H9 (cell line): ENCODE measurements around the gene CEP170B. TPM values are rescaled to one million over a fixed set of nuclear protein-coding genes. Genes with fewer than 3 reads are reported as not detected.

Experiments
- DNase-seq: peaks from one replicate; pipeline ENCODE4 v3.0.0-alpha.2; 2017
- H2AFZ ChIP-seq: one replicate; pipeline ENCODE4 v1.6.1; 2013; ENCODE audit warnings: mild to moderate bottlenecking, low read length, control low read depth, moderate library complexity
- H2AK5ac ChIP-seq: 2 replicates; pipeline ENCODE4 v1.6.1; 2013; ENCODE audit warnings: low read length, control low read depth, mixed read lengths; ENCODE audit not compliant: insufficient read length
- H2BK120ac ChIP-seq: one replicate; pipeline ENCODE4 v1.6.1; 2013; ENCODE audit warnings: low read depth, mild to moderate bottlenecking, low read length, control low read depth, inconsistent platforms; ENCODE audit not compliant: poor library complexity, severe bottlenecking
- H2BK12ac ChIP-seq: 2 replicates; pipeline ENCODE4 v1.6.1; 2013; ENCODE audit warnings: low read length, control low read depth, mixed read lengths, low read depth; ENCODE audit not compliant: insufficient read length
- H2BK15ac ChIP-seq: 2 replicates; pipeline ENCODE4 v1.6.1; 2013; ENCODE audit warnings: low read depth, low read length, control low read depth
- H2BK20ac ChIP-seq: one replicate; pipeline ENCODE4 v1.6.1; 2013; ENCODE audit warnings: low read depth, mild to moderate bottlenecking, low read length, control low read depth, inconsistent platforms; ENCODE audit not compliant: poor library complexity, severe bottlenecking
- H2BK5ac ChIP-seq: 2 replicates; pipeline ENCODE4 v1.6.1; 2013; ENCODE audit warnings: low read length, control low read depth, mixed read lengths; ENCODE audit not compliant: insufficient read length
- H3K14ac ChIP-seq: 2 replicates; pipeline ENCODE4 v1.6.1; 2013; ENCODE audit warnings: low read length, control low read depth; ENCODE audit not compliant: insufficient read depth
- H3K18ac ChIP-seq: 2 replicates; pipeline ENCODE4 v1.6.1; 2013; ENCODE audit warnings: low read depth, mild to moderate bottlenecking, mixed read lengths, low read length, control low read depth; ENCODE audit not compliant: insufficient read length
- H3K23ac ChIP-seq: 2 replicates; pipeline ENCODE4 v1.6.1; 2013; ENCODE audit warnings: low read length, control low read depth, mixed read lengths, low read depth; ENCODE audit not compliant: insufficient read length
- H3K23me2 ChIP-seq: 2 replicates; pipeline ENCODE4 v1.6.1; 2013; ENCODE audit warnings: low read depth, mild to moderate bottlenecking, mixed read lengths, low read length, control low read depth; ENCODE audit not compliant: insufficient read length, poor library complexity, severe bottlenecking
- H3K27ac ChIP-seq: 2 replicates; pipeline ENCODE4 v1.5.1; 2013; ENCODE audit warnings: low read length, control low read depth, mixed read lengths, low read depth; ENCODE audit not compliant: insufficient read length
- H3K27me3 ChIP-seq: 2 replicates; pipeline ENCODE4 v1.6.1; 2013; ENCODE audit warnings: low read length, control low read depth, inconsistent platforms; ENCODE audit not compliant: insufficient read depth
- H3K4ac ChIP-seq: 2 replicates; pipeline ENCODE4 v1.6.1; 2013; ENCODE audit warnings: low read depth, mild to moderate bottlenecking, control low read depth, inconsistent platforms, low read length, moderate library complexity
- H3K4me1 ChIP-seq: 2 replicates; pipeline ENCODE4 v1.6.1; 2013; ENCODE audit warnings: low read length, control low read depth, inconsistent platforms; ENCODE audit not compliant: insufficient read depth
- H3K4me2 ChIP-seq: 2 replicates; pipeline ENCODE4 v1.6.1; 2013; ENCODE audit warnings: low read length, control low read depth, mixed read lengths; ENCODE audit not compliant: insufficient read length, insufficient read depth
- H3K56ac ChIP-seq: 2 replicates; pipeline ENCODE4 v1.6.1; 2013; ENCODE audit warnings: low read depth, mild to moderate bottlenecking, mixed read lengths, low read length, control low read depth; ENCODE audit not compliant: insufficient read length
- H3K79me1 ChIP-seq: 2 replicates; pipeline ENCODE4 v1.6.1; 2013; ENCODE audit warnings: low read depth, mild to moderate bottlenecking, moderate library complexity, low read length, control low read depth, inconsistent platforms; ENCODE audit not compliant: insufficient read depth, poor library complexity, severe bottlenecking
- H3K79me2 ChIP-seq: 2 replicates; pipeline ENCODE4 v1.6.1; 2013; ENCODE audit warnings: low read length, control low read depth, inconsistent platforms; ENCODE audit not compliant: insufficient read depth
- H3K9ac ChIP-seq: 2 replicates; pipeline ENCODE4 v1.6.1; 2013; ENCODE audit warnings: low read length, control low read depth, mixed read lengths; ENCODE audit not compliant: insufficient read length; ENCODE audit errors: extremely low read depth
- H3K9me3 ChIP-seq: one replicate; pipeline ENCODE4 v1.6.1; 2013; ENCODE audit warnings: low read depth, low read length, inconsistent platforms; ENCODE audit not compliant: control insufficient read depth
- H3T11ph ChIP-seq: one replicate; pipeline ENCODE4 v1.6.1; 2013; ENCODE audit warnings: mild to moderate bottlenecking, low read length, control low read depth, inconsistent platforms
- H4K20me1 ChIP-seq: one replicate; pipeline ENCODE4 v1.6.1; 2013; ENCODE audit not compliant: control insufficient read depth, insufficient read length, insufficient read depth
- H4K5ac ChIP-seq: 2 replicates; pipeline ENCODE4 v1.6.1; 2013; ENCODE audit warnings: low read depth, mild to moderate bottlenecking, mixed read lengths, low read length, control low read depth; ENCODE audit not compliant: insufficient read length
- H4K8ac ChIP-seq: replicated peaks from 2 replicates; pipeline ENCODE4 v1.6.1; 2013; ENCODE audit warnings: low read length, control low read depth, mixed read lengths, low read depth; ENCODE audit not compliant: insufficient read length
- H4K91ac ChIP-seq: 2 replicates; pipeline ENCODE4 v1.6.1; 2013; ENCODE audit warnings: low read depth, mild to moderate bottlenecking, moderate library complexity, mixed read lengths, low read length, control low read depth; ENCODE audit not compliant: insufficient read length
- H3K27ac Mint-ChIP-seq, 3 experiments: 2 replicates in 2 of 3; 3 replicates in 1 of 3; pipeline ENCODE4 v1.8.0; 2020 to 2021; ENCODE audit warnings: mixed read lengths in 3 of 3, mild to moderate bottlenecking in 1 of 3, moderate library complexity in 1 of 3
- H3K27me3 Mint-ChIP-seq: 2 replicates; pipeline ENCODE4 v1.8.0; 2021; ENCODE audit warnings: low read depth, mild to moderate bottlenecking, moderate library complexity, mixed read lengths
- H3K36me3 Mint-ChIP-seq, 3 experiments: 2 replicates in 2 of 3; 3 replicates in 1 of 3; pipeline ENCODE4 v1.8.0; 2020 to 2021; ENCODE audit warnings: low read depth in 3 of 3, mixed read lengths in 3 of 3; ENCODE audit not compliant: insufficient read depth in 1 of 3
- H3K4me1 Mint-ChIP-seq, 2 experiments: 2 replicates each; pipeline ENCODE4 v1.8.0; 2020; ENCODE audit warnings: mixed read lengths in 2 of 2
- H3K4me3 Mint-ChIP-seq, 2 experiments: 2 replicates in 1 of 2; 3 replicates in 1 of 2; pipeline ENCODE4 v1.8.0; 2020 to 2021; ENCODE audit warnings: mild to moderate bottlenecking in 2 of 2, mixed read lengths in 2 of 2, moderate library complexity in 1 of 2
- H3K9me3 Mint-ChIP-seq, 2 experiments: 2 replicates in 1 of 2; 3 replicates in 1 of 2; pipeline ENCODE4 v1.8.0; 2020; ENCODE audit warnings: mild to moderate bottlenecking in 2 of 2, mixed read lengths in 2 of 2, moderate library complexity in 1 of 2
- WGBS: extraction: QIAGEN DNeasy Blood & Tissue Kit; methylation state at CpG from one replicate; pipeline ENCODE4 v1.1.7; 2013; ENCODE audit warnings: missing lambda C conversion rate, low lambda C conversion rate, mixed read lengths; ENCODE audit not compliant: insufficient read length; ENCODE audit errors: extremely low coverage; 5-methylcytosine and 5-hydroxymethylcytosine counted together
- total RNA-seq: library from RNA; stranded (reverse); gene quantifications from 2 replicates; pipeline ENCODE4 v1.2.1, GENCODE V29; 2021
- TF ChIP-seq, protein P1 (sequence below): fragments of 200-600 bp; sonication (generic); conservative IDR thresholded peaks from 3 replicates; pipeline ENCODE4 v1.8.0; 2021; ENCODE audit warnings: antibody characterized with exemption, mild to moderate bottlenecking

Gene CEP170B
- total RNA-seq, 1 experiment from 2014 or later = 28.8 TPM

DNA sequence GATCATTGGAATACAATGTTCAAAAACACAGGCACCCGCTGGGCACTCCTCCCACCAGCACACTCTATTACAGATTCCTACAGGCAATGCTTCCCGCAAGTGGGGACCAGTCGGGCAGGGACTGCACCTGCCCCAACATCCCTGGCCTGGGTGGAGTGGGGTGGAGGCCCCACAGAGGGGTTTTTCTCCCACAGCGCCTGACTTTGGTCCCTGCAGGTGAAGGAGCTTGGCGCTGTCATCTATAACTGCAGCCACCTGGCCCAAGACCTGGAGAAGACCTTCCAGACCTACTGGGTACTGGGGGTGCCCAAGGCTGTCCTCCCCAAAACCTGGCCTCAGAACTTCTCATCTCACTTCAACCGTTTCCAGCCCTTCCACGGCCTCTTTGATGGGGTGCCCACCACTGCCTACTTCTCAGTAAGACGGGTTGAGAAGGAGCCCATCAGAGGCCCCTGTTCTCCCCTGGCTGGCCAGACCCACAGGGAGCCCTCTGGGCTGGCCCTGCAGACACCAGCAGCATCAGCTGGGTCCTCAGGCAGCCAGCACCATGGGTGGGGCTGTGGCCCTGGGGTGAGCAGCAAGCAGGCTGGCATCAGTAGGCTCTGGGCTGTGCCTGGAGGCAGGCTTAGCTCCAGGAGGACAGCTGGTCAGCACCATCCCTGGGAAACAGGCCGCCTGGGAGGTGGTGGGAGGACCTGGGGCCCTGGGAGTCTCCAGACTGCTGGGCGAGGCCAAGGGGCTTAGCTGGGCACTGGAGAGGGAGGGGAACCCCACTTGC lies 65.6 kb downstream of the CEP170B start:
- Histone ChIP-seq H2BK15ac (no peak overlapping the region), H3K9me3 (no peaks in the 10 kb centered on the region), H2BK12ac (no peak overlapping the region), H2BK120ac (no peak overlapping the region), H3T11ph (no peak overlapping the region), H3K9ac (no peak overlapping the region), H4K8ac (no peak overlapping the region), H3K56ac (no peak overlapping the region), H3K18ac (no peak overlapping the region), H3K23me2 (no peaks in the 10 kb centered on the region), H4K5ac (no peak overlapping the region), H2AK5ac (no peak overlapping the region), H2BK5ac (no peak overlapping the region), H3K4me1 (no peaks in the 10 kb centered on the region; the same call in 1 of the 2 replicates), H3K27ac (no peak overlapping the region), H3K27me3 (peaks cover 30% of the 10 kb centered on the region; the same call in 1 of the 2 replicates), H2BK20ac (no peak overlapping the region), H4K20me1 (no peaks in the 10 kb centered on the region), H3K14ac (no peak overlapping the region), H2AFZ (no peak overlapping the region), H3K4me2 (no peak overlapping the region), H3K4ac (no peak overlapping the region), H3K23ac (no peak overlapping the region), H3K79me1 (no peaks in the 10 kb centered on the region), H4K91ac (no peak overlapping the region), H3K79me2 (no peaks in the 10 kb centered on the region)
- DNase-seq = peak; percentile 24
- no CpG with 5 or more reads among the region's 10 CpGs for WGBS
- peaks cover 4 to 12% of the 10 kb centered on the region in 2 experiments; a peak in 3 of 4 replicates for H3K4me1 Mint-ChIP-seq
- H3K36me3 Mint-ChIP-seq = no peaks in the 10 kb centered on the region
- H3K27ac Mint-ChIP-seq = no peak overlapping the region
- TF ChIP-seq, protein P1, sequence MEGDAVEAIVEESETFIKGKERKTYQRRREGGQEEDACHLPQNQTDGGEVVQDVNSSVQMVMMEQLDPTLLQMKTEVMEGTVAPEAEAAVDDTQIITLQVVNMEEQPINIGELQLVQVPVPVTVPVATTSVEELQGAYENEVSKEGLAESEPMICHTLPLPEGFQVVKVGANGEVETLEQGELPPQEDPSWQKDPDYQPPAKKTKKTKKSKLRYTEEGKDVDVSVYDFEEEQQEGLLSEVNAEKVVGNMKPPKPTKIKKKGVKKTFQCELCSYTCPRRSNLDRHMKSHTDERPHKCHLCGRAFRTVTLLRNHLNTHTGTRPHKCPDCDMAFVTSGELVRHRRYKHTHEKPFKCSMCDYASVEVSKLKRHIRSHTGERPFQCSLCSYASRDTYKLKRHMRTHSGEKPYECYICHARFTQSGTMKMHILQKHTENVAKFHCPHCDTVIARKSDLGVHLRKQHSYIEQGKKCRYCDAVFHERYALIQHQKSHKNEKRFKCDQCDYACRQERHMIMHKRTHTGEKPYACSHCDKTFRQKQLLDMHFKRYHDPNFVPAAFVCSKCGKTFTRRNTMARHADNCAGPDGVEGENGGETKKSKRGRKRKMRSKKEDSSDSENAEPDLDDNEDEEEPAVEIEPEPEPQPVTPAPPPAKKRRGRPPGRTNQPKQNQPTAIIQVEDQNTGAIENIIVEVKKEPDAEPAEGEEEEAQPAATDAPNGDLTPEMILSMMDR = no peak
- no peaks in the 10 kb centered on the region; a peak in 1 of 5 replicates for H3K9me3 Mint-ChIP-seq
- no peak overlapping the region for H3K4me3 Mint-ChIP-seq
- H3K27me3 Mint-ChIP-seq = peaks cover 64% of the 10 kb centered on the region
